Epithelial cell of proximal tubule (primary cell): ENCODE data around the gene RAD52. TPM values are rescaled to one million over a fixed set of nuclear protein-coding genes. Genes with fewer than 3 reads are reported as not detected.

Experiments
- DNase-seq: peaks from one replicate; pipeline ENCODE4 v3.0.0-alpha.2; 2011; ENCODE audit warnings: low read depth
- H3K4me3 ChIP-seq: 2 replicates; pipeline ENCODE4 v1.5.1; 2011; ENCODE audit warnings: low read depth, mild to moderate bottlenecking, low read length
- total RNA-seq: library from RNA; depleted of rRNA; stranded (reverse); fragments of >200 nt; gene quantifications from 2 replicates; pipeline ENCODE4 v1.2.3, GENCODE V29; 2015
- TF ChIP-seq, protein P1 (sequence below): conservative IDR thresholded peaks from 2 replicates; pipeline ENCODE4 v1.5.1; 2012; ENCODE audit warnings: low read depth, mild to moderate bottlenecking, low read length

RAD52 gene
- total RNA-seq, 1 donor from 2014 or later = 3.7 TPM

DNA sequence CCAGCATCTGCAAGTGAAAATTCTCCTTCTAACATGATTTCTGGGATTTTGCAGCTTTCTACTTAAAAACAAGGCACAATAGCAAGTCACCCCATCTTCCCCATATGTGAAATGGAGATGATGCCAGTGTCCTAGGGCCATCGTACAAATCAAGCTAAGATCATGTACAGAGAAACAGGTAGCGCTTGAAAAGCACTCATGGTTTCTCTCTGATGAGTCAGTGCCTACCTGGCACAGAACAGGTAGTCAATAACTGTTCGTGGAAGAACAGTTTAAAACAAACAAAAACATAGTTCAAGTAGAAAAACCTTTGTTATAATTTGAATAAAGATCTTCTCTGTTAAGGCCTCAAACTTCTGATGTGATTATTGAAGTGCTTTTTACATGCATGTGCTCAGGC, 46.9 kb downstream of the RAD52 start:
- no peak for DNase-seq
- TF ChIP-seq, protein P1, sequence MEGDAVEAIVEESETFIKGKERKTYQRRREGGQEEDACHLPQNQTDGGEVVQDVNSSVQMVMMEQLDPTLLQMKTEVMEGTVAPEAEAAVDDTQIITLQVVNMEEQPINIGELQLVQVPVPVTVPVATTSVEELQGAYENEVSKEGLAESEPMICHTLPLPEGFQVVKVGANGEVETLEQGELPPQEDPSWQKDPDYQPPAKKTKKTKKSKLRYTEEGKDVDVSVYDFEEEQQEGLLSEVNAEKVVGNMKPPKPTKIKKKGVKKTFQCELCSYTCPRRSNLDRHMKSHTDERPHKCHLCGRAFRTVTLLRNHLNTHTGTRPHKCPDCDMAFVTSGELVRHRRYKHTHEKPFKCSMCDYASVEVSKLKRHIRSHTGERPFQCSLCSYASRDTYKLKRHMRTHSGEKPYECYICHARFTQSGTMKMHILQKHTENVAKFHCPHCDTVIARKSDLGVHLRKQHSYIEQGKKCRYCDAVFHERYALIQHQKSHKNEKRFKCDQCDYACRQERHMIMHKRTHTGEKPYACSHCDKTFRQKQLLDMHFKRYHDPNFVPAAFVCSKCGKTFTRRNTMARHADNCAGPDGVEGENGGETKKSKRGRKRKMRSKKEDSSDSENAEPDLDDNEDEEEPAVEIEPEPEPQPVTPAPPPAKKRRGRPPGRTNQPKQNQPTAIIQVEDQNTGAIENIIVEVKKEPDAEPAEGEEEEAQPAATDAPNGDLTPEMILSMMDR = no peak
- H3K4me3 ChIP-seq = no peak overlapping the region

DNA sequence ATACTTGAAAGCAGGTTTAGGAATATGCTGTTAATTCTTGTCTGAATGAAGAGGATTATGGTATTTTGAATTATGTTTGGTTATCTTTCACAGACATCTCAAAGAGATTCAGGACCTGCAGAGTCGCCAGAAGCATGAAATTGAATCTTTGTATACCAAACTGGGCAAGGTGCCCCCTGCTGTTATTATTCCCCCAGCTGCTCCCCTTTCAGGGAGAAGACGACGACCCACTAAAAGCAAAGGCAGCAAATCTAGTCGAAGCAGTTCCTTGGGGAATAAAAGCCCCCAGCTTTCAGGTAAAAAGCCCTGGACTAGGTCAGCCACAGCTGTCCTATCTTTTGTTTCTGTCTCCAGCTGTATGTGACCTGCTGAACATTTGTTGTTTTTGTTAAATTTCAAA, 52.1 kb downstream of the RAD52 start:
- DNase-seq = no peak
- H3K4me3 ChIP-seq = no peak overlapping the region
- TF ChIP-seq, protein P1 = no peak

DNA sequence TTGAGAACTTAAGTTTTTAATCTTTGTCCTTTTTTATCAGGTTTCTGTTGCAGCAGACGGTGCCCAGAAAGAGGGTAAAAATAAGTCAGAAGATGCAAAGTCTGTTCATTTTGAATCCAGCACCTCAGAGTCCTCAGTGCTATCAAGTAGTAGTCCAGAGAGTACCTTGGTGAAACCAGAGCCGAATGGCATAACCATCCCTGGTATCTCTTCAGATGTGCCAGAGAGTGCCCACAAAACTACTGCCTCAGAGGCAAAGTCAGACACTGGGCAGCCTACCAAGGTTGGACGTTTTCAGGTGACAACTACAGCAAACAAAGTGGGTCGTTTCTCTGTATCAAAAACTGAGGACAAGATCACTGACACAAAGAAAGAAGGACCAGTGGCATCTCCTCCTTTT, 53.5 kb downstream of the RAD52 start:
- TF ChIP-seq, protein P1 = no peak
- DNase-seq = no peak
- no peak overlapping the region for H3K4me3 ChIP-seq

DNA sequence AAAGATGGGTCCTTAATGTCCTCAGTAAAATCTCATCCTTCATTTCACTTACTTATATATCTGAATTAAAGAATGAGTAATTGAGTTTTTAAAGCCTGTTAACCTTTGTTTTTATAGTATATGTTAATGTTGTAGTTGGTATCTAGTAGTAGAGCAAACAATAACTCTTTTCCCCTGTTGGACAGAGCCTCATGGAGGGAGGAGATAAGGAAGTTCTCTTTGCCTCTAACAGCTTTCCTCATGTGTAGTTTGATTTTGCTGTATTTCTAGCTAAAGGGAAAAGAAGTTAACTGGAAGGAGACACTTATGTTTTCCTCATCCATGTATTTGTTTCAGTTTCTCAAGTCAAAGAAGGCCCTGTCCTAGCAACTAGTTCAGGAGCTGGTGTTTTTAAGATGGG, 55.3 kb downstream of the RAD52 start:
- TF ChIP-seq, protein P1 = no peak
- no peak for DNase-seq
- no peak overlapping the region for H3K4me3 ChIP-seq

DNA sequence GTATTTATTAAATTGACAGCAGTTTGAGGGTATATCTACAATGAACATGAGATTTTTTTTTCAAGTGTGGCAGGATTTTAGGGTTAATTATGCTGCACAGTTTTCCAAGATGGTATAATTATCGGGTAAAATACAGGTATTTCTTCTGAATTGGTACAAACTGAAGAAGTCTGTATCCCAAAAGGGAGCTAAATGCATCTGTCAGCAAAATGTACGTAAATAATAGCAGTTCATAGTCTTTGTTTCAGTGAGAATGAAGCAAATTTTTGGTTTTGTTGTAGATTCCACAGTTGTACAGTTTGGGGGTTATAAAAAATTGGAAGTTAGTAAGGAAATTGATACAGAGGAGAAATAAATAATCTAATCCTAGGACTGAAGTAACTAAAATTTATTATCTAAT, 63.3 kb downstream of the RAD52 start:
- TF ChIP-seq, protein P1 = no peak
- DNase-seq = no peak
- H3K4me3 ChIP-seq = no peak overlapping the region

DNA sequence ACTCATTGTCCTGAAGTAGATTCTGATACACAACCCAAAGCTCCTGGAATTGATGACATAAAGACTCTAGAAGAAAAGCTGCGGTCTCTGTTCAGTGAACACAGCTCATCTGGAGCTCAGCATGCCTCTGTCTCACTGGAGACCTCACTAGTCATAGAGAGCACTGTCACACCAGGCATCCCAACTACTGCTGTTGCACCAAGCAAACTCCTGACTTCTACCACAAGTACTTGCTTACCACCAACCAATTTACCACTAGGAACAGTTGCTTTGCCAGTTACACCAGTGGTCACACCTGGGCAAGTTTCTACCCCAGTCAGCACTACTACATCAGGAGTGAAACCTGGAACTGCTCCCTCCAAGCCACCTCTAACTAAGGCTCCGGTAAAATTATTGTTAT, 63.8 kb downstream of the RAD52 start:
- TF ChIP-seq, protein P1 = no peak
- DNase-seq = no peak
- H3K4me3 ChIP-seq = no peak overlapping the region

DNA sequence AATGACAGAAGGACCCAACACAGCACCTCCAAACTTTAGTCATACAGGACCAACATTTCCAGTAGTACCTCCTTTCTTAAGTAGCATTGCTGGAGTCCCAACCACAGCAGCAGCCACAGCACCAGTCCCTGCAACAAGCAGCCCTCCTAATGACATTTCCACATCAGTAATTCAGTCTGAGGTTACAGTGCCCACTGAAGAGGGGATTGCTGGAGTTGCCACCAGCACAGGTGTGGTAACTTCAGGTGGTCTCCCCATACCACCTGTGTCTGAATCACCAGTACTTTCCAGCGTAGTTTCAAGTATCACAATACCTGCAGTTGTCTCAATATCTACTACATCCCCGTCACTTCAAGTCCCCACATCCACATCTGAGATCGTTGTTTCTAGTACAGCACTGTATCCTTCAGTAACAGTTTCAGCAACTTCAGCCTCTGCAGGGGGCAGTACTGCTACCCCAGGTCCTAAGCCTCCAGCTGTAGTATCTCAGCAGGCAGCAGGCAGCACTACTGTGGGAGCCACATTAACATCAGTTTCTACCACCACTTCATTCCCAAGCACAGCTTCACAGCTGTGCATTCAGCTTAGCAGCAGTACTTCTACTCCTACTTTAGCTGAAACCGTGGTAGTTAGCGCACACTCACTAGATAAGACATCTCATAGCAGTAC, 64.6 kb downstream of the RAD52 start:
- H3K4me3 ChIP-seq = no peak overlapping the region
- DNase-seq = no peak
- TF ChIP-seq, protein P1 = no peak
